HepG2 (cell line): ENCODE data around the gene CNNM3. TPM values are rescaled to one million over a fixed set of nuclear protein-coding genes. Genes with fewer than 3 reads are reported as not detected.

Source experiments
- AGO2 ChIP-seq: fragments of 200-400 bp; formaldehyde crosslinking; optimal IDR thresholded peaks from 2 replicates; pipeline ENCODE3; 2017; ENCODE audit warnings: mild to moderate bottlenecking, low read depth, low read length, moderate library complexity
- ATF7 ChIP-seq, 2 experiments: fragments of 450-650 bp in 1 of 2; sonication (generic) in 1 of 2; formaldehyde crosslinking in 1 of 2; IDR thresholded peaks; 2 replicates each; pipeline versions ENCODE4 v1.4.0 to v1.6.1; 2016 to 2020; ENCODE audit warnings: antibody characterized with exemption in 1 of 2, mild to moderate bottlenecking in 1 of 2, missing genetic modification reagents in 1 of 2
- ATM ChIP-seq: fragments of 450-650 bp; IDR thresholded peaks from 2 replicates; pipeline ENCODE4 v1.7.1; 2017; ENCODE audit warnings: mild to moderate bottlenecking, borderline replicate concordance
- HMGA1 ChIP-seq: sonication (generic); formaldehyde crosslinking; conservative IDR thresholded peaks from 2 replicates; pipeline ENCODE4 v1.4.0; 2020; ENCODE audit warnings: missing genetic modification reagents
- MATR3 ChIP-seq: sonication (generic); formaldehyde crosslinking; IDR thresholded peaks from 2 replicates; pipeline ENCODE4 v1.4.0; 2020; ENCODE audit warnings: missing genetic modification reagents
- NR1H2 ChIP-seq: sonication (generic); formaldehyde crosslinking; IDR thresholded peaks from 2 replicates; pipeline ENCODE4 v1.8.1; 2022; ENCODE audit warnings: low read depth, missing genetic modification reagents, borderline replicate concordance
- SOX6 ChIP-seq, 2 experiments: fragments of 450-650 bp in 1 of 2; sonication (generic) in 1 of 2; formaldehyde crosslinking in 1 of 2; IDR thresholded peaks; 2 replicates each; pipeline versions ENCODE4 v1.4.0 to v1.6.1; 2017 to 2020; ENCODE audit warnings: antibody characterized with exemption in 1 of 2, mild to moderate bottlenecking in 1 of 2, missing genetic modification reagents in 1 of 2
- STAG1 ChIP-seq: sonication (generic); formaldehyde crosslinking; IDR thresholded peaks from 2 replicates; pipeline ENCODE4 v1.4.0; 2020; ENCODE audit warnings: missing genetic modification reagents
- TCF7 ChIP-seq: sonication (generic); IDR thresholded peaks from 2 replicates; pipeline ENCODE4 v1.6.1; 2016; ENCODE audit warnings: antibody characterized with exemption, low read depth
- ZFP1 ChIP-seq: IDR thresholded peaks from 2 replicates; pipeline ENCODE4 v1.6.1; 2016
- ZNF160 ChIP-seq: sonication (generic); formaldehyde crosslinking; IDR thresholded peaks from 2 replicates; pipeline ENCODE4 v1.8.0; 2022; ENCODE audit warnings: mild to moderate bottlenecking, inconsistent platforms, missing genetic modification reagents
- ZNF235 ChIP-seq: sonication (generic); formaldehyde crosslinking; IDR thresholded peaks from 2 replicates; pipeline ENCODE4 v1.8.1; 2023; ENCODE audit warnings: mild to moderate bottlenecking, missing genetic modification reagents, borderline replicate concordance
- ZNF263 ChIP-seq: sonication (generic); formaldehyde crosslinking; IDR thresholded peaks from 2 replicates; pipeline ENCODE4 v1.4.0; 2020; ENCODE audit warnings: missing genetic modification reagents
- ZNF30 ChIP-seq: sonication (generic); formaldehyde crosslinking; IDR thresholded peaks from 2 replicates; pipeline ENCODE4 v1.5.0; 2020; ENCODE audit warnings: mild to moderate bottlenecking, missing genetic modification reagents
- ZNF343 ChIP-seq: sonication (generic); formaldehyde crosslinking; IDR thresholded peaks from 2 replicates; pipeline ENCODE4 v1.4.0; 2020; ENCODE audit warnings: mild to moderate bottlenecking, missing genetic modification reagents
- ZNF546 ChIP-seq: sonication (generic); formaldehyde crosslinking; conservative IDR thresholded peaks from 2 replicates; pipeline ENCODE4 v1.8.1; 2023; ENCODE audit warnings: mild to moderate bottlenecking, missing genetic modification reagents
- ZNF564 ChIP-seq: sonication (generic); formaldehyde crosslinking; IDR thresholded peaks from 2 replicates; pipeline ENCODE4 v1.8.1; 2023; ENCODE audit warnings: mild to moderate bottlenecking, missing genetic modification reagents
- polyA plus RNA-seq, 8 experiments: library from polyadenylated mRNA; depleted of rRNA in 3 of 8; stranded (reverse) in 7 of 8; unstranded in 1 of 8; fragments of >200 nt; fragmentation: Illumina TruSeq in 4 of 8; extraction: Trizol in 4 of 8; gene quantifications; 2 replicates each; pipeline versions ENCODE4 v1.2.1 to v1.2.3, GENCODE V29; 2011 to 2016; ENCODE audit warnings: low read depth in 4 of 8, missing spikeins in 1 of 8, mixed read lengths in 1 of 8; ENCODE audit not compliant: insufficient read depth in 1 of 8
- total RNA-seq, 5 experiments: library from RNA; depleted of rRNA; stranded (reverse); fragments of >200 nt; fragmentation: Illumina TruSeq; extraction: Trizol; gene quantifications; 2 replicates each; pipeline ENCODE4 v1.2.3, GENCODE V29; 2016; ENCODE audit warnings: low read depth in 1 of 5
- TF ChIP-seq, protein P1 (sequence below): sonication (generic); formaldehyde crosslinking; IDR thresholded peaks from 2 replicates; pipeline ENCODE4 v1.4.0; 2020; ENCODE audit warnings: missing genetic modification reagents
- TF ChIP-seq, protein P2 (sequence below): IDR thresholded peaks from 2 replicates; pipeline ENCODE4 v1.6.1; 2016; ENCODE audit warnings: low read depth, control low read depth
- TF ChIP-seq, protein P3 (sequence below): sonication (generic); formaldehyde crosslinking; conservative IDR thresholded peaks from 2 replicates; pipeline ENCODE4 v1.4.0; 2020; ENCODE audit warnings: missing genetic modification reagents
- TF ChIP-seq, protein P4 (sequence below): sonication (generic); formaldehyde crosslinking; IDR thresholded peaks from 2 replicates; pipeline ENCODE4 v1.8.0; 2022; ENCODE audit warnings: mild to moderate bottlenecking, missing genetic modification reagents, moderate library complexity
- TF ChIP-seq, protein P5 (sequence below): sonication (generic); formaldehyde crosslinking; IDR thresholded peaks from 2 replicates; pipeline ENCODE4 v1.8.1; 2023; ENCODE audit warnings: mild to moderate bottlenecking, moderate library complexity, missing genetic modification reagents
- TF ChIP-seq, protein P6 (sequence below): sonication (generic); formaldehyde crosslinking; IDR thresholded peaks from 2 replicates; pipeline ENCODE4 v1.5.0; 2020; ENCODE audit warnings: missing genetic modification reagents

CNNM3 gene
- total and polyA plus RNA-seq, 2 of the 13 experiments (the other 11 are each of a cell fraction or from before 2014, with no cell fraction given) = 21.2 to 27.9 TPM

DNA sequence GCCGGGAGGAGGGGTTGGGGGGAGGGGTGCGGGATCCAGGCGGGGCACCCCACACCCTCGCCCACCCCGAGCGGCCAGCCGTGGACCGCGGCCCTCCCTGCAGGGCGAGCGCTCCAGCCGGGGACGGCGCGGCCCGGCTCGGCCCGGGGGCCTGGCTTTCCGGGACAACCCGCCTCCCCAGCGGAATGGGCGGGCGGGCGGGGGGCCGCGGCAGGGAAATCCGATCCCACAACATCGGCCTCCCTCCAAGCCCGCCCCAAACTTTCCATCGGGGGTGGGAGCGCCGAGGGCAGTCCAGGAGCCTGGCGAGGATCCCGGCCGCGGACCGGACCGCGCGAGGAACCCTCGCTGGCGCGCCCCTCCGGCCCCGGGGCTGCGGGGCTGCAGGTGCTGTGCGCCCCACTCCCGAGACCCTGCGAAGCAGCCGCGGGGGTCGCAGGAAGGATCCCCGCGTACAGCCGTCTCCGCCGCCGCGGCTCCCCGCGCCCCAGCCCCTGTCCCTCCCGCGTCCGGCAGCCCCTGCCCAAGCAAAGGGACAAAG lies 53.3 kb downstream of the CNNM3 start (continued):
- TF ChIP-seq, protein P1, sequence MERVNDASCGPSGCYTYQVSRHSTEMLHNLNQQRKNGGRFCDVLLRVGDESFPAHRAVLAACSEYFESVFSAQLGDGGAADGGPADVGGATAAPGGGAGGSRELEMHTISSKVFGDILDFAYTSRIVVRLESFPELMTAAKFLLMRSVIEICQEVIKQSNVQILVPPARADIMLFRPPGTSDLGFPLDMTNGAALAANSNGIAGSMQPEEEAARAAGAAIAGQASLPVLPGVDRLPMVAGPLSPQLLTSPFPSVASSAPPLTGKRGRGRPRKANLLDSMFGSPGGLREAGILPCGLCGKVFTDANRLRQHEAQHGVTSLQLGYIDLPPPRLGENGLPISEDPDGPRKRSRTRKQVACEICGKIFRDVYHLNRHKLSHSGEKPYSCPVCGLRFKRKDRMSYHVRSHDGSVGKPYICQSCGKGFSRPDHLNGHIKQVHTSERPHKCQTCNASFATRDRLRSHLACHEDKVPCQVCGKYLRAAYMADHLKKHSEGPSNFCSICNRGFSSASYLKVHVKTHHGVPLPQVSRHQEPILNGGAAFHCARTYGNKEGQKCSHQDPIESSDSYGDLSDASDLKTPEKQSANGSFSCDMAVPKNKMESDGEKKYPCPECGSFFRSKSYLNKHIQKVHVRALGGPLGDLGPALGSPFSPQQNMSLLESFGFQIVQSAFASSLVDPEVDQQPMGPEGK (CRISPR knock-in tag) = peak; percentile 58; the same call in 1 of the 2 replicates
- TF ChIP-seq AGO2 (peak; percentile 1), ATM (no peak), TCF7 (no peak), ATF7 (IDR thresholded peaks at IDR 0.05) (no peak), ATF7 (CRISPR knock-in tag; IDR thresholded peaks at IDR 0.05) (no peak), ZNF30 (CRISPR knock-in tag) (peak; percentile 1; the same call in 1 of the 2 replicates), ZNF160 (CRISPR knock-in tag) (peak; percentile 24; the same call in 1 of the 2 replicates), MATR3 (CRISPR knock-in tag) (no peak), ZNF546 (CRISPR knock-in tag) (0 out of 2 replicates have a peak, but pooled peaks have one; percentile 28), HMGA1 (CRISPR knock-in tag) (no peak), ZNF564 (peak; percentile 47; the same call in 1 of the 2 replicates), STAG1 (CRISPR knock-in tag) (0 out of 2 replicates have a peak, but pooled peaks have one; percentile 2), ZFP1 (no peak), ZNF343 (CRISPR knock-in tag) (0 out of 2 replicates have a peak, but pooled peaks have one; percentile 32), NR1H2 (no peak), ZNF235 (0 out of 2 replicates have a peak, but pooled peaks have one; percentile 24), ZNF263 (CRISPR knock-in tag) (no peak), SOX6 (IDR thresholded peaks at IDR 0.05) (no peak), SOX6 (CRISPR knock-in tag; IDR thresholded peaks at IDR 0.05) (no peak)
- TF ChIP-seq, protein P2, sequence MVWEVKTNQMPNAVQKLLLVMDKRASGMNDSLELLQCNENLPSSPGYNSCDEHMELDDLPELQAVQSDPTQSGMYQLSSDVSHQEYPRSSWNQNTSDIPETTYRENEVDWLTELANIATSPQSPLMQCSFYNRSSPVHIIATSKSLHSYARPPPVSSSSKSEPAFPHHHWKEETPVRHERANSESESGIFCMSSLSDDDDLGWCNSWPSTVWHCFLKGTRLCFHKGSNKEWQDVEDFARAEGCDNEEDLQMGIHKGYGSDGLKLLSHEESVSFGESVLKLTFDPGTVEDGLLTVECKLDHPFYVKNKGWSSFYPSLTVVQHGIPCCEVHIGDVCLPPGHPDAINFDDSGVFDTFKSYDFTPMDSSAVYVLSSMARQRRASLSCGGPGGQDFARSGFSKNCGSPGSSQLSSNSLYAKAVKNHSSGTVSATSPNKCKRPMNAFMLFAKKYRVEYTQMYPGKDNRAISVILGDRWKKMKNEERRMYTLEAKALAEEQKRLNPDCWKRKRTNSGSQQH = 0 out of 2 replicates have a peak, but pooled peaks have one; percentile 31
- TF ChIP-seq, protein P3, sequence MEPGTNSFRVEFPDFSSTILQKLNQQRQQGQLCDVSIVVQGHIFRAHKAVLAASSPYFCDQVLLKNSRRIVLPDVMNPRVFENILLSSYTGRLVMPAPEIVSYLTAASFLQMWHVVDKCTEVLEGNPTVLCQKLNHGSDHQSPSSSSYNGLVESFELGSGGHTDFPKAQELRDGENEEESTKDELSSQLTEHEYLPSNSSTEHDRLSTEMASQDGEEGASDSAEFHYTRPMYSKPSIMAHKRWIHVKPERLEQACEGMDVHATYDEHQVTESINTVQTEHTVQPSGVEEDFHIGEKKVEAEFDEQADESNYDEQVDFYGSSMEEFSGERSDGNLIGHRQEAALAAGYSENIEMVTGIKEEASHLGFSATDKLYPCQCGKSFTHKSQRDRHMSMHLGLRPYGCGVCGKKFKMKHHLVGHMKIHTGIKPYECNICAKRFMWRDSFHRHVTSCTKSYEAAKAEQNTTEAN (CRISPR knock-in tag) = 0 out of 2 replicates have a peak, but pooled peaks have one; percentile 15
- TF ChIP-seq, protein P4, sequence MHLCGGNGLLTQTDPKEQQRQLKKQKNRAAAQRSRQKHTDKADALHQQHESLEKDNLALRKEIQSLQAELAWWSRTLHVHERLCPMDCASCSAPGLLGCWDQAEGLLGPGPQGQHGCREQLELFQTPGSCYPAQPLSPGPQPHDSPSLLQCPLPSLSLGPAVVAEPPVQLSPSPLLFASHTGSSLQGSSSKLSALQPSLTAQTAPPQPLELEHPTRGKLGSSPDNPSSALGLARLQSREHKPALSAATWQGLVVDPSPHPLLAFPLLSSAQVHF (CRISPR knock-in tag) = 0 out of 2 replicates have a peak, but pooled peaks have one; percentile 40
- TF ChIP-seq, protein P5, sequence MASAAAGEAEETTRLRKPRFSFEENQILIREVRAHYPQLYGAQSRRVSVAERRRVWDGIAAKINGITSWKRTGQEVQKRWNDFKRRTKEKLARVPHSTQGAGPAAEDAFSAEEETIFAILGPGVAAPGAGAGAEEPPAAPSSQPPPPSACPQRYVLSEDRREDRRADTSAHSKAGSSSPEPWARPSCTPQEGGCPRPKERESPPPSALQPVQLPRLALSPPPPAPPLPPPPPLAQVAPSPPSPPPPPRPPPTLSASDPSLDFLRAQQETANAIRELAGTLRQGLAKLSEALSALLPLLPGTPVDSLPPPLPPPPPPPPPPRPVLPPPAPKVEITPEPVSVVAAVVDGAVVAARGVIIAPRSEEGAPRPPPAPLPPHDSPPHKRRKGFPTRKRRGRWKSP = peak; percentile 64
- TF ChIP-seq, protein P6, sequence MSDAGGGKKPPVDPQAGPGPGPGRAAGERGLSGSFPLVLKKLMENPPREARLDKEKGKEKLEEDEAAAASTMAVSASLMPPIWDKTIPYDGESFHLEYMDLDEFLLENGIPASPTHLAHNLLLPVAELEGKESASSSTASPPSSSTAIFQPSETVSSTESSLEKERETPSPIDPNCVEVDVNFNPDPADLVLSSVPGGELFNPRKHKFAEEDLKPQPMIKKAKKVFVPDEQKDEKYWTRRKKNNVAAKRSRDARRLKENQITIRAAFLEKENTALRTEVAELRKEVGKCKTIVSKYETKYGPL = no peak
